HG03442 (cell line): Measurements from ENCODE around the gene SIRT3.
"Not testable (repeated sequence)": the region's sequence is repeated elsewhere in the genome, so short reads cannot be mapped to it uniquely, and the experiment has no call there.

Experiments
- ATAC-seq: cut with Tn5 transposase; IDR thresholded peaks from one replicate; pipeline ENCODE4 v1.9.1; 2021; ENCODE audit warnings: mild to moderate bottlenecking, moderate library complexity; ENCODE audit not compliant: unreplicated experiment

Gene SIRT3

GRCh38 chr11:180242-180641, 55.9 kb downstream of the SIRT3 start:
- not testable (repeated sequence) for ATAC-seq
